Left ventricle myocardium inferior (tissue), 1 donor: ENCODE data around the gene PLCB1. TPM values are rescaled to one million over a fixed set of nuclear protein-coding genes. Genes with fewer than 3 reads are reported as not detected.

ENCODE experiments used
- DNase-seq: peaks from one replicate; pipeline ENCODE4 v3.0.0-alpha.2; 2020
- H3K27ac ChIP-seq: fragments of 200-600 bp; replicated peaks from 2 replicates; pipeline ENCODE4 v1.8.0; 2021
- H3K27me3 ChIP-seq: fragments of 200-600 bp; 2 replicates; pipeline ENCODE4 v1.8.0; 2021; ENCODE audit warnings: low read depth
- H3K36me3 ChIP-seq: fragments of 200-600 bp; 2 replicates; pipeline ENCODE4 v1.8.0; 2021
- H3K4me1 ChIP-seq: fragments of 200-600 bp; 2 replicates; pipeline ENCODE4 v1.8.0; 2021
- H3K4me3 ChIP-seq: fragments of 200-600 bp; 2 replicates; pipeline ENCODE4 v1.8.0; 2021; ENCODE audit warnings: mild to moderate bottlenecking, moderate library complexity
- H3K9me3 ChIP-seq: fragments of 200-600 bp; replicated peaks from 2 replicates; pipeline ENCODE4 v1.8.0; 2021
- CTCF ChIP-seq: fragments of 200-600 bp; IDR thresholded peaks from 2 replicates; pipeline ENCODE4 v1.8.0; 2021; ENCODE audit warnings: antibody characterized with exemption, mild to moderate bottlenecking, borderline replicate concordance
- intact Hi-C: fragments of 100-400 bp; cut with micrococcal nuclease; formaldehyde crosslinking; loops from one replicate; pipeline ENCODE4 v1.11.0; 2022
- total RNA-seq: library from RNA; stranded (reverse); fragmentation: NEBNext Ultra II Directional; extraction: Animal tissue kit (Norgen Biotek cat#: 25700); gene quantifications from one replicate; pipeline ENCODE4 v1.2.1, GENCODE V29; 2021
- donor health status: DM: no; HTN: yes; CAD: no; lungs with severe emphysema.

PLCB1 gene
- total RNA-seq, 1 donor from 2014 or later: 6.0 TPM

GRCh38 chr20:8505476-8506200, 373.6 kb downstream of the PLCB1 start:
- no peak for TF ChIP-seq CTCF
- intact Hi-C loops: no loop called here
- no peak overlapping the region for H3K4me3 ChIP-seq
- H3K4me1 ChIP-seq: peaks cover 7% of the 10 kb centered on the region
- no peaks in the 10 kb centered on the region for H3K36me3 ChIP-seq
- no peak for DNase-seq
- H3K9me3 ChIP-seq: no peaks in the 10 kb centered on the region
- H3K27me3 ChIP-seq: no peaks in the 10 kb centered on the region
- H3K27ac ChIP-seq: no peak overlapping the region

- Histone ChIP-seq H3K36me3 (no peaks in the 10 kb centered on the region), H3K27ac (no peak overlapping the region), H3K4me1 (peaks cover 7% of the 10 kb centered on the region), H3K4me3 (no peak overlapping the region), H3K27me3 (no peaks in the 10 kb centered on the region), H3K9me3 (no peaks in the 10 kb centered on the region)
- intact Hi-C loops: no loop called here
- TF ChIP-seq CTCF: no peak
- no peak for DNase-seq
These were observed 375.2 kb downstream of the PLCB1 start for GRCh38 chr20:8507231-8507630.

GRCh38 chr20:8509809-8510208, 377.7 kb downstream of the PLCB1 start:
- DNase-seq: no peak
- TF ChIP-seq CTCF: no peak
- Histone ChIP-seq H3K36me3 (no peaks in the 10 kb centered on the region), H3K4me3 (no peak overlapping the region), H3K4me1 (peaks cover 7% of the 10 kb centered on the region), H3K27me3 (no peaks in the 10 kb centered on the region), H3K9me3 (no peaks in the 10 kb centered on the region), H3K27ac (no peak overlapping the region)
- intact Hi-C loops: no loop called here

GRCh38 chr20:8510808-8511207, 378.7 kb downstream of the PLCB1 start:
- Histone ChIP-seq H3K4me1 (peaks cover 7% of the 10 kb centered on the region), H3K4me3 (no peak overlapping the region), H3K27me3 (no peaks in the 10 kb centered on the region), H3K36me3 (no peaks in the 10 kb centered on the region), H3K9me3 (no peaks in the 10 kb centered on the region), H3K27ac (no peak overlapping the region)
- DNase-seq: no peak
- intact Hi-C loops: no loop called here
- TF ChIP-seq CTCF: no peak

- TF ChIP-seq CTCF: no peak
- DNase-seq: no peak
- Histone ChIP-seq H3K9me3 (no peaks in the 10 kb centered on the region), H3K4me3 (no peak overlapping the region), H3K27ac (no peak overlapping the region), H3K4me1 (peaks cover 7% of the 10 kb centered on the region), H3K36me3 (no peaks in the 10 kb centered on the region), H3K27me3 (no peaks in the 10 kb centered on the region)
- intact Hi-C loops: no loop called here
These were observed 379.9 kb downstream of the PLCB1 start for GRCh38 chr20:8512003-8512402.
